HUES48 (cell line): ENCODE data around the gene ZNF862.

Source experiments
- H3K27ac ChIP-seq: one replicate; pipeline ENCODE4 v1.7.0; 2013; ENCODE audit warnings: low read depth, low read length, inconsistent platforms
- H3K27me3 ChIP-seq: 2 replicates; pipeline ENCODE4 v1.6.1; 2013; ENCODE audit warnings: mild to moderate bottlenecking, low read length; ENCODE audit not compliant: control insufficient read depth, insufficient read depth
- H3K36me3 ChIP-seq: 2 replicates; pipeline ENCODE4 v1.6.1; 2013; ENCODE audit warnings: low read length; ENCODE audit not compliant: control insufficient read depth, insufficient read depth
- H3K4me1 ChIP-seq: 2 replicates; pipeline ENCODE4 v1.6.1; 2013; ENCODE audit warnings: mild to moderate bottlenecking, low read length; ENCODE audit not compliant: control insufficient read depth, insufficient read depth
- H3K4me3 ChIP-seq: 2 replicates; pipeline ENCODE4 v1.5.1; 2013; ENCODE audit warnings: mild to moderate bottlenecking, low read depth, low read length
- H3K9ac ChIP-seq: 2 replicates; pipeline ENCODE4 v1.6.1; 2013; ENCODE audit warnings: mild to moderate bottlenecking, low read depth, low read length, moderate library complexity
- H3K9me3 ChIP-seq: 2 replicates; pipeline ENCODE4 v1.6.1; 2013; ENCODE audit warnings: low read length; ENCODE audit not compliant: control insufficient read depth, insufficient read depth

ZNF862 gene

GRCh38 chr7:149833495-149834130 is 4.6 kb upstream of the ZNF862 start:
- Histone ChIP-seq H3K4me3 (no peak overlapping the region), H3K36me3 (no peaks in the 10 kb centered on the region), H3K9ac (no peak overlapping the region), H3K9me3 (no peaks in the 10 kb centered on the region), H3K27me3 (no peaks in the 10 kb centered on the region), H3K4me1 (peaks cover 6% of the 10 kb centered on the region; the same call in 1 of the 2 replicates), H3K27ac (no peak overlapping the region)

DNA sequence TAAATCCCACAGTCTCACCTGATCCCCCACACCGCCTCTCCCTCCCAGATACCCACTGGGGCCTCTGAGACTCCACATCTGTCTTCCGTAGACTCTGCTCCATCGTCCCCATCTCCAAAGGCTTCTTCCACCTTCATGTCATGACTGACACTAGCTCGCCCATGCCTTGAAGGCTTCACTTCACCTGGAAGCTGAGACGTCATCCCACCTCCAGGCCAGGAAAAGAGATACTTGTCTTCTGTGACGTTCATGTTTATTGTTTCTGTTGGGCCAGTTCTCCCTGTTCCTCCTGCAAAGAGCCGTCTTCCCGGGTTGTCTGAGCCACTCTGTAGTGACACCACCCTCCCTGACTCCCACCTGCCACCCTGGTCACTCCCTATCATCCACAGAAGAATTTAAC is 3.6 kb upstream of the ZNF862 start:
- Histone ChIP-seq H3K9me3 (no peaks in the 10 kb centered on the region), H3K27ac (no peak overlapping the region), H3K4me1 (peaks cover 12% of the 10 kb centered on the region), H3K4me3 (no peak overlapping the region), H3K27me3 (peaks cover 8% of the 10 kb centered on the region; the same call in 1 of the 2 replicates), H3K9ac (no peak overlapping the region), H3K36me3 (no peaks in the 10 kb centered on the region)

GRCh38 chr7:149836434-149836833 is 1.7 kb upstream of the ZNF862 start:
- peaks cover 8% of the 10 kb centered on the region; the same call in 1 of the 2 replicates for H3K27me3 ChIP-seq

GRCh38 chr7:149837564-149838223 is 481 bp upstream of the ZNF862 start:
- Histone ChIP-seq H3K9ac (no peak overlapping the region), H3K27ac (no peak overlapping the region), H3K27me3 (peaks cover 14% of the 10 kb centered on the region; the same call in 1 of the 2 replicates), H3K4me1 (peaks cover 7% of the 10 kb centered on the region), H3K4me3 (no peak overlapping the region), H3K36me3 (no peaks in the 10 kb centered on the region), H3K9me3 (no peaks in the 10 kb centered on the region)

More at GRCh38 chr7:149836434-149836833, 1.7 kb upstream of the ZNF862 start:
- Histone ChIP-seq H3K9ac (no peak overlapping the region), H3K4me3 (no peak overlapping the region), H3K36me3 (no peaks in the 10 kb centered on the region), H3K27ac (no peak overlapping the region), H3K9me3 (no peaks in the 10 kb centered on the region), H3K4me1 (peaks cover 10% of the 10 kb centered on the region)

- Histone ChIP-seq H3K36me3 (no peaks in the 10 kb centered on the region), H3K27me3 (peaks cover 14% of the 10 kb centered on the region; the same call in 1 of the 2 replicates), H3K9ac (peak overlapping the region; percentile 51), H3K27ac (no peak overlapping the region), H3K4me3 (peak overlapping the region; percentile 96), H3K4me1 (peaks cover 7% of the 10 kb centered on the region), H3K9me3 (no peaks in the 10 kb centered on the region)
These were observed 825 bp downstream of the ZNF862 start for GRCh38 chr7:149838992-149839408.

DNA sequence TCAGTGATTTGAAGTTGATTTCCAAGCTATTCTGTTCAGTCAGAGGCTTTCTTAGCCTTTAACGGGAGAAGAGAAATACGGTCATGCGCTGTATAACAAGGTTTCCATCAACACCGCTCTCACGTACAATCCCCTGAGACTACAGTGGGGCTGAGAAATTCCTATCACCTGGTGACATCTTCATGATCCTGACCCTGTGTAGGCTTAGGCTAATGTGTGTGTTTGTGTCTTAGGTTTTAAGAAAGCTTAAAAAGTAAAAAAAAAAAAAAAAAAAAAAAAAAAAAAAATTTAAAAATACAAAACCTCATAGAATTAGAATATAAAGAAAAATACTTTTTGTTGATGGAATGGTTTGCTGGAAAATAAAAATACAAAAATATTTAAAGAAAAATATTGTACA is 1.8 kb downstream of the ZNF862 start:
- Histone ChIP-seq H3K4me1 (peaks cover 7% of the 10 kb centered on the region), H3K9ac (no peak overlapping the region), H3K36me3 (no peaks in the 10 kb centered on the region), H3K27me3 (peaks cover 14% of the 10 kb centered on the region; the same call in 1 of the 2 replicates), H3K27ac (no peak overlapping the region), H3K9me3 (no peaks in the 10 kb centered on the region), H3K4me3 (no peak overlapping the region)

DNA sequence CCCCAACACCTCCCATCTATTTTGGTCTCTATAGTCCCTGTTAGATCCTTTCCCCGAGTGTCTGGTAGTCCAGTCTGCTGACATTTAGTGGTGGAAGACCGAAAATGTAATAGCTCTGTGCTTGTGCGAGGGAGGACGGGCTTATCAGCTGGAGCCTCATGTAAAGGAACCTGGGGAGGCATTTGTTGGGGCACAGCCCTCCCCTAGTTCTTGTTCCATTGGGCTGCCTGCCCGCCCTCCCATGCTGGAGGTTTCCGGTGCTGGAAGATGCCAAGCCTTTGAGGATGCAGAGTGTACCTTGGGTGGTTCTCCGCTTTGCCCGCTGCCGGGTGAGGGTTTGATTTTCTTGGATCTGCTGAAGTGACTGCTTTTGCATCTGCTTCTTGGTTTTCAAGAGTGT is 5.4 kb downstream of the ZNF862 start:
- Histone ChIP-seq H3K27me3 (peaks cover 14% of the 10 kb centered on the region; the same call in 1 of the 2 replicates), H3K4me1 (peaks cover 7% of the 10 kb centered on the region), H3K27ac (no peak overlapping the region)

DNA sequence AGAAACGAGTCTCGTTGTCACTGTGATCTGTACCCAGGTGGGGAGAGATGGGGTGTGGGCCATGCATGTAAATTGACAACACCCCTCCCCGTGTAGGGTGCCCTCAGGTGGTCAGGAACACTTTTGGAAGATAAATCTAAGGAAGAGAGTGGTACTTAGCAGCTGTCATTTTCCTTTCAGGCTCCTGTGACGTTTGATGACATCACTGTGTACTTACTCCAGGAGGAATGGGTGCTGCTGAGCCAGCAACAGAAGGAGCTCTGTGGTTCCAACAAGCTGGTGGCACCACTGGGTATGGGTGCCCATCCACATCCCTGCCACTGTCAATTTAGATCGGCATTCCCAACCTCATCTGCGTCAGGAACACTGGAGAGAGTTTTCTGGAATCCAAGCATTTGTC is 6.3 kb downstream of the ZNF862 start:
- peaks cover under 1% of the 10 kb centered on the region; the same call in 1 of the 2 replicates for H3K4me1 ChIP-seq

More for the DNA sequence above, 5.4 kb downstream of the ZNF862 start:
- no peak overlapping the region for H3K9ac ChIP-seq
- no peaks in the 10 kb centered on the region for H3K9me3 ChIP-seq
- H3K4me3 ChIP-seq = no peak overlapping the region
- H3K36me3 ChIP-seq = no peaks in the 10 kb centered on the region

GRCh38 chr7:149845257-149845980 is 7.2 kb downstream of the ZNF862 start:
- 0 out of 2 replicates have a peak, but pooled peaks cover 5% of the 10 kb centered on the region for H3K27me3 ChIP-seq
- no peak overlapping the region for H3K9ac ChIP-seq
- no peak overlapping the region for H3K4me3 ChIP-seq
- no peaks in the 10 kb centered on the region for H3K4me1 ChIP-seq
- H3K9me3 ChIP-seq = no peaks in the 10 kb centered on the region
- H3K27ac ChIP-seq = no peak overlapping the region
- no peaks in the 10 kb centered on the region for H3K36me3 ChIP-seq

More for the DNA sequence above, 6.3 kb downstream of the ZNF862 start:
- no peak overlapping the region for H3K27ac ChIP-seq
- peaks cover 7% of the 10 kb centered on the region; the same call in 1 of the 2 replicates for H3K27me3 ChIP-seq
- H3K9me3 ChIP-seq = no peaks in the 10 kb centered on the region
- H3K36me3 ChIP-seq = no peaks in the 10 kb centered on the region
- no peak overlapping the region for H3K4me3 ChIP-seq
- no peak overlapping the region for H3K9ac ChIP-seq

GRCh38 chr7:149846021-149846420 is 7.8 kb downstream of the ZNF862 start:
- no peaks in the 10 kb centered on the region for H3K36me3 ChIP-seq
- no peaks in the 10 kb centered on the region for H3K4me1 ChIP-seq
- H3K27me3 ChIP-seq = 0 out of 2 replicates have a peak, but pooled peaks cover 5% of the 10 kb centered on the region
- H3K27ac ChIP-seq = no peak overlapping the region
- H3K9ac ChIP-seq = no peak overlapping the region
- H3K4me3 ChIP-seq = no peak overlapping the region
- no peaks in the 10 kb centered on the region for H3K9me3 ChIP-seq
